ENCODE measurements around the gene JARID2. TPM values are rescaled to one million over a fixed set of nuclear protein-coding genes. Genes with fewer than 3 reads are reported as not detected.

JARID2 gene
- polyA plus RNA-seq, 1 donor, result 13.3 TPM

DNA sequence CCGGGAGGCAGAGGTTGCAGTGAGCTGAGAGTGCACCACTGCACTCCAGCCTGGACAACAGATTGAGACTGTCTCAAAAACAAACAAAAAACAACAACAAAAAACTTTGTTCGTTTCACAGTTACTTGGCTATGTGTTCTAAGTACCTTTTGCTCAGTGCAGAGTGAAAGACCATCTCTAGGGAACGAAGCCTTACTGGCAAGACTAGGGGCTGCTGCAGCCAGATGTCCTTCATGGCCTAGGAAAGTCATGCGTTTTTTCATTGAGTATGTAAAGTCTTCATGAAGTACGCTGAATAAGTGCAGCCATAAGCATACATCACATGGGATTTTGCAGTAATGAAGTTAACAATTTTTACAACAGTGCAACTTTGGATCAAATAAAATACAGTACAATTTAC is 111.1 kb downstream of the JARID2 start:
- no peak for DNase-seq
- no peaks in the 10 kb centered on the region for H3K9me3 ChIP-seq (ENCODE audit: control insufficient read depth, low read depth, low read length)
- no peaks in the 10 kb centered on the region for H3K4me1 ChIP-seq (ENCODE audit: control insufficient read depth, insufficient read depth, low read length)
- H3K36me3 ChIP-seq (ENCODE audit: control insufficient read depth, insufficient read depth, low read length), result no peaks in the 10 kb centered on the region
- H3K27ac ChIP-seq (ENCODE audit: low read length), result no peak overlapping the region
- H3K4me3 ChIP-seq (ENCODE audit: low read length), result no peak overlapping the region
- 100% methylated on average over 1 of the region's 5 CpGs for WGBS (ENCODE audit: insufficient coverage, low lambda C conversion rate)
- H3K27me3 ChIP-seq (ENCODE audit: control insufficient read depth, insufficient read depth, low read length), result no peaks in the 10 kb centered on the region

DNA sequence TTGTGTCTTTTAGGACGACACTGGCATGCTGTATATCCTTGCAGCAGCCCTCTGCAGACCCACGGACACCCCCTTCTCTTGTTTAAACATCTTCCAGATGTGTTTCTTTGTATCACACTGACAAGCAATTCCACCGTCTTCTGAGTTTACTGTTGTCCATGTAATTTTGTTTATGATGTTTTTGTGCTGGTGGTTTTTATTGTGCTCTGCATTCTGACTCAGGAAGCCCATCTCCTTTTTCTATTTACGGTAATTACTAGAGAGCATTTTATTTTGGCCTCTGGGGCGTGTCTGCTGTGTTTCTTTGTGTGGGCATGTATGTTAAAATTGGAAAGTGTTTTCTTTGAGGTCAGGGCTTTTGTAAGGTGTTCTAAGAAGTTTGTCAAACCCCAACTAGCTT is 111.9 kb downstream of the JARID2 start:
- no CpG with 5 or more reads among the region's 5 CpGs for WGBS (ENCODE audit: insufficient coverage, low lambda C conversion rate)
- H3K4me3 ChIP-seq (ENCODE audit: low read length), result no peak overlapping the region

DNA sequence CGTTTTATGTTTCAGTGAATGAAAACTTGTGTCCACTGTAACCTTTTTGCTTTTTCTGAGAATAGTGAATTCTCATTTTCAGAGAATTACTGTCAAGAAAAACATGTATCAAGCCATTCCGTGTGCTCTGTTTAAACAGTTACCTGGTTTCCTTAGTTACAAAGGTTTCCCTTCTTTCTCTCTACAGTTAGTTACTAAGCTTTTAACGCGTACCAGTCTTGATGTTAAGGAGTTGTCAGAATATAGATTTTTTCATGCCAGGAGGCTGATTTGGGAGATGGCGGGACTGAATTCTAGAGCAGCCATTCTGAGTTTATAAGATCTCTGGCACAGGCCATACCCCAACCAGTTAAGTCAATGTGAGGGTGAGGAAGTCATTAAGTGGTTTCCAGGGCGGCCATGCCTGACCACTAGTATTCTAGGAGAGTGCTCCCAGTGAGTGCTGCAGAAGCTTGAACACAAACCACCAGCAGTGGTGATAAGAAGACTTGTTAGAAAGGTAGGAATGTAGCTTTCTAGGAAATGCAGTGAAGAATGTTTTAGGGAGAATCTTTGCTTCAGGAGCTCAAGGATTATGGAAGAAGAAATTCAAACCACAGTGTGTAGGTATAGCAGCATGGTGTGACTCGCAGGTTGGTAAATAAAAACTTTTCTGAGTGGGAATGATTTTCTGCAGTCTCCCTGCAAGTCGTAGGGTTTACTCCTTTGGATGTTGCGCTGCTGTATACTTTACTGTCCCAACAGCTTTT is 112.9 kb downstream of the JARID2 start:
- H3K27me3 ChIP-seq (ENCODE audit: control insufficient read depth, insufficient read depth, low read length), result no peaks in the 10 kb centered on the region
- no peak overlapping the region for H3K4me3 ChIP-seq (ENCODE audit: low read length)
- H3K36me3 ChIP-seq (ENCODE audit: control insufficient read depth, insufficient read depth, low read length), result no peaks in the 10 kb centered on the region
- 83% methylated on average over 2 of the region's 9 CpGs for WGBS (ENCODE audit: insufficient coverage, low lambda C conversion rate)
- no peaks in the 10 kb centered on the region for H3K9me3 ChIP-seq (ENCODE audit: control insufficient read depth, low read depth, low read length)
- DNase-seq, result no peak
- H3K4me1 ChIP-seq (ENCODE audit: control insufficient read depth, insufficient read depth, low read length), result peaks cover 4% of the 10 kb centered on the region
- H3K27ac ChIP-seq (ENCODE audit: low read length), result no peak overlapping the region

More for the DNA sequence above, 111.9 kb downstream of the JARID2 start:
- Histone ChIP-seq H3K36me3 (ENCODE audit: control insufficient read depth, insufficient read depth, low read length) (no peaks in the 10 kb centered on the region), H3K27ac (ENCODE audit: low read length) (no peak overlapping the region), H3K27me3 (ENCODE audit: control insufficient read depth, insufficient read depth, low read length) (no peaks in the 10 kb centered on the region), H3K4me1 (ENCODE audit: control insufficient read depth, insufficient read depth, low read length) (peaks cover 4% of the 10 kb centered on the region), H3K9me3 (ENCODE audit: control insufficient read depth, low read depth, low read length) (no peaks in the 10 kb centered on the region)
- DNase-seq, result no peak

DNA sequence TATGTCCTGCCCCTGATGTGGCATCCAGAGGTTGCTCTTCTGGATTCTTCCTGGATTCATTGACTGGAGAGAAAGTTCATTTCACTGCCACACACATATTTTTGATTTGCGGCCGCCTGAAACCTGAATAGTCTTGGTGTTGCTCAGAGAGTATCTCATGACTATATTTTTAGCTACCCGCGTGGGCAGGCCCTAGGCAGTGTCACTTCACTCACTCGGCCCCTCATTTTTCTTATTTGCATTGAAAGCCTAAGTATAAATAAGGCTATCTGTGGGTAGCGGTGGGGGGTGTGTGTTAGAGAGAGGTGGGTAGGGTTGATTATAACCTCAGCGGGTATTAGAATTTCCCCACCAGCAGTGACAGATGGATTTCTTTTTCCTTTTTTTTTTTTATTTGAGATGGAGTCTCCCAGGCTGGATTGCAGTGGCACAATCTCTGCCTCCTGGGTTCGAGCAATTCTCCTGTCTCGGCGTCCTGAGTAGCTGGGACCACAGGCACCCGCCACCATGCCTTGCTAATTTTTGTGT is 113.5 kb downstream of the JARID2 start:
- Histone ChIP-seq H3K4me3 (ENCODE audit: low read length) (no peak overlapping the region), H3K27ac (ENCODE audit: low read length) (no peak overlapping the region), H3K36me3 (ENCODE audit: control insufficient read depth, insufficient read depth, low read length) (no peaks in the 10 kb centered on the region), H3K4me1 (ENCODE audit: control insufficient read depth, insufficient read depth, low read length) (peaks cover 7% of the 10 kb centered on the region), H3K27me3 (ENCODE audit: control insufficient read depth, insufficient read depth, low read length) (no peaks in the 10 kb centered on the region), H3K9me3 (ENCODE audit: control insufficient read depth, low read depth, low read length) (no peaks in the 10 kb centered on the region)
- no CpG with 5 or more reads among the region's 11 CpGs for WGBS (ENCODE audit: insufficient coverage, low lambda C conversion rate)
- no peak for DNase-seq

DNA sequence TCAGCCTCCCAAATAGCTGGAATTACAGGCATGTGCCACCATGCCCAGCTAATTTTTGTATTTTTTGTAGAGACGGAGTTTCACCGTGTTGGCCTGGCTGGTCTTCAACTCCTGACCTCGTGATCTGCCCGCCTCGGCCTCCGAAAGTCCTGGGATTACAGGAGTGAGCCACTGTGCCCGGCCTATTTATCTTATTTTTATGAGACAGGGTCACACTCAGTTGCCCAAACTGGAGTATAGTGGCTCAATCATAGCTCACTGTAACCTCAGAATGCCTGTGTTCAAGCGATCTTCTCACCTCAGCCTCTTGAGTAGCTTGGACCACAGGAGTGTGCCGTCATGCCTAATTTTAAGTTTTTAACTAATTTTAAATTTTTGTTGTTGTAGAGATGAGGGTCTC is 114.4 kb downstream of the JARID2 start:
- Histone ChIP-seq H3K27me3 (ENCODE audit: control insufficient read depth, insufficient read depth, low read length) (no peaks in the 10 kb centered on the region), H3K27ac (ENCODE audit: low read length) (no peak overlapping the region), H3K4me3 (ENCODE audit: low read length) (no peak overlapping the region), H3K36me3 (ENCODE audit: control insufficient read depth, insufficient read depth, low read length) (no peaks in the 10 kb centered on the region), H3K4me1 (ENCODE audit: control insufficient read depth, insufficient read depth, low read length) (peaks cover 7% of the 10 kb centered on the region), H3K9me3 (ENCODE audit: control insufficient read depth, low read depth, low read length) (no peaks in the 10 kb centered on the region)
- WGBS (ENCODE audit: insufficient coverage, low lambda C conversion rate), result no CpG with 5 or more reads among the region's 9 CpGs
- DNase-seq, result no peak

DNA sequence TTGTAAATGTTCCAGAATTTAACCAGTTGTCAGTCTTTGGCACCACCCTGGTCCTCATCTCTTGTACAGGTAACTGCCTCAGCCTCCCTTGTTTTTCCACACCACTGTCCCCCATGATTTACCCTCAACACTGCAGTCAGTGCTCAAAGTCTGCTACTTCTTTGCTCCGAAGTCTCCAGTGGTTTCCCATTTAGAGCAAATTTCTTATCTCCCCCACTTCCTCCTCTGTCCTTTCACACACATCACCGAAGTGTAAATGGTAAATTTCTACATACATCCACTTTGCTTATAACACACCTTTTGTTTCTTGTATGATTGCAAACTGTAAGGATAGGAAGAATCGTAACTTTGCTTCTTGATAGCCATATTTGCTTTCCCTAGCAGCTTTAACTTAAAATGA is 115.3 kb downstream of the JARID2 start:
- Histone ChIP-seq H3K4me1 (ENCODE audit: control insufficient read depth, insufficient read depth, low read length) (peaks cover 7% of the 10 kb centered on the region), H3K27ac (ENCODE audit: low read length) (no peak overlapping the region), H3K36me3 (ENCODE audit: control insufficient read depth, insufficient read depth, low read length) (no peaks in the 10 kb centered on the region), H3K4me3 (ENCODE audit: low read length) (no peak overlapping the region), H3K27me3 (ENCODE audit: control insufficient read depth, insufficient read depth, low read length) (no peaks in the 10 kb centered on the region), H3K9me3 (ENCODE audit: control insufficient read depth, low read depth, low read length) (no peaks in the 10 kb centered on the region)
- WGBS (ENCODE audit: insufficient coverage, low lambda C conversion rate), result 100% methylated on average over 2 of the region's 3 CpGs
- DNase-seq, result no peak

DNA sequence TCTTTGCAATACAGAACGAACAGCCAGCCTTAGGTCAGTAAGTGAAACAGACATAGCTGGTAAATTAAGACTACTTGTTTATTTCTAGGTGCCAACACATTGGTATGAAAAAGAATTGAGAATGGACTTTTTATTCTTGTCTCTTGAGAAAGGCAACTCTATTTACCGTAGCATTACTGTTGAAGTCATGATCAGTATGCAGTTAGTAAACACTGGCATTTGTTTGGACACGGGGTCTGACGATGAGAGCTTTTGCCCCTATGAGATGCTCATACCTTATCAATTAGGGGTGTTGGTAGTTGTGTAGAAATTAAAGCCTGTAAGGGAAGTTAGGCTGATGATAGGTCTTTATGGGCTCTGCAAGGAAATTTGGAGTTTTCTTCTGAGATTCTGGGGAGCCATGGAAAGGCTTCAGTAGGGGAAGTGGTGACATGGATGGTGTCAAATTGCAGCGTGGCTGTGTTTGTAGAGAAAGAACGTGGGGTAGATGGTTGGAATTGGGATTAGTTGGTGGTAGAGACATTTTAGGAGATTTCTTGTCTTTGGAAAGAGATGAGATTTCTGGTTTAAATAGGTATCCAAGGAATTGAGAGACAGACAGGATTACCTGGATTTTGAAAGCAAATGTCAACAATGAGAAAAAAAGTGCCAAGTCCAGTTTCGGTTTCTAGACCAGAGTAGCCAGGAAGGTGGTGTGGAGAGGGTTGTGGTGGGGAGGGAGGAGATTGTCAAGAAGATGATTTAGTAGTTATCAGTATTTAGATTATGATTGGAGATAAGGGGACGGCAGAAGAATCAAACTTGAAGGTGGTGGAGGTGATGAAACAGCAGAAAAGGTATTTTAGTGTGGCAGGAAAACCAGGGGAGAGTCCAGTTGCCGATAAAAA is 116.6 kb downstream of the JARID2 start:
- Histone ChIP-seq H3K27ac (ENCODE audit: low read length) (peak overlapping the region; percentile 9), H3K36me3 (ENCODE audit: control insufficient read depth, insufficient read depth, low read length) (no peaks in the 10 kb centered on the region), H3K9me3 (ENCODE audit: control insufficient read depth, low read depth, low read length) (no peaks in the 10 kb centered on the region), H3K4me3 (ENCODE audit: low read length) (no peak overlapping the region), H3K4me1 (ENCODE audit: control insufficient read depth, insufficient read depth, low read length) (peaks cover 7% of the 10 kb centered on the region), H3K27me3 (ENCODE audit: control insufficient read depth, insufficient read depth, low read length) (no peaks in the 10 kb centered on the region)
- 63% methylated on average over 1 of the region's 9 CpGs for WGBS (ENCODE audit: insufficient coverage, low lambda C conversion rate)
- peak in 1 of 2 donors; percentile 54 for DNase-seq

DNA sequence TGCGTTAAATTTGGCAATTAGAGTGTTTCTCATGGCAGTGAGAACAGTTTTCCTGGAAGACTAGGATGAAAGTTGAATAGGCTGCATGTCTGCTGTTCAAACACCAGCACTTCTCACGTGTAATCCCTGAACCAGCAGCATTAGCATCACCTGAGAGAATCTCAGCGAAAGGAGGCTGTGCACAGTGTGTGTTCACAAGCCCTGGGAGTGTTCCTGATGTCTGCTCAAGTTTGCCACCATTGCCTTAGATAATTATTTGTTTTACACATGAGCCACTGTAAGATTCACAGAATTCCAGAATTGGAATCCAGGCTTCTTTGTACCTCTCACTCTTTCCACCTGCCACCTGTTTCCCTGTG is 117.3 kb downstream of the JARID2 start:
- WGBS (ENCODE audit: insufficient coverage, low lambda C conversion rate), result 100% methylated on average over 1 of the region's 3 CpGs
- Histone ChIP-seq H3K36me3 (ENCODE audit: control insufficient read depth, insufficient read depth, low read length) (no peaks in the 10 kb centered on the region), H3K27me3 (ENCODE audit: control insufficient read depth, insufficient read depth, low read length) (no peaks in the 10 kb centered on the region), H3K9me3 (ENCODE audit: control insufficient read depth, low read depth, low read length) (no peaks in the 10 kb centered on the region), H3K4me1 (ENCODE audit: control insufficient read depth, insufficient read depth, low read length) (peaks cover 7% of the 10 kb centered on the region), H3K4me3 (ENCODE audit: low read length) (no peak overlapping the region), H3K27ac (ENCODE audit: low read length) (peak overlapping the region; percentile 9)
- DNase-seq, result no peak

DNA sequence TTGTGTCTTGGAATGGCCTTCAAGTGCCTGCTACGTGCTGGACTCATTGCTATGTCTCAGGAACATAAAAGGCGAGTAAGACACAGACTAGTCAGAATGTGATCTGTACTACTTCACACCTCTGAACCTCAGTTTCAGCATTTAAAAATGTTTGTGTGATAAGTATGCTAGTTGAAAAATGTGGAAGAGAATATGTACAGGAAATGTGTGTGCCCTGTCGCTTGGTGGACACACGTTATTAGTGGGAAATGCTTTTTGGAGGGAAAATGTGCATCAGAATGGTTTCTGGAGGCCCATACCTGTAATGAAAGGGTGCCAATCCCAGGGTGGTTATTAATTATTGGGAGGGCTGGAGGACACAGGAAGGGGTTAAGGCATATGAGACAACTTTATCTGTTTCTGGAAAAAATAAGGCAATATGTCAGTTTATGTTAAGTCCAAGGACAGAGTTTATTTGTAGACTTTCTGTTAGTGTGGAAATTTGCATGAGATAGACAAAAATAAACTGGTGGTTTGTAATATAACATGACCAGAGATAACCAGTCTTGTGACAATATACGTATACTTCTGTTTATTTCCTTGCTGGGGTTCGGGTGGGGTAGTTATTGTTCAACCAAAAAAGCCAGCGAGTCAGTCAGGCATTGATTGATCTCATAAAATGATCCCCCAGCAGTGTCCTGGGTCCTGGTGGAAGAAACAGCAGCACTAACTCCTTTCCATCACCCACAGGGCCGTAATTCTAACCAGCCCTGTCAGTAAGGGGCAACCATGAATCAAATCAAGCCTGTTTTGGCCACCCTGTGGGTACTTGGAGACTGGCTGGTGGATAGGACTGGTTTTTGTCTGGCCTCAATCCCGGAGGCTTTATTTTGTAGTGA is 117.9 kb downstream of the JARID2 start:
- 95% methylated on average over 4 of the region's 9 CpGs for WGBS (ENCODE audit: insufficient coverage, low lambda C conversion rate)
- Histone ChIP-seq H3K4me3 (ENCODE audit: low read length) (no peak overlapping the region), H3K36me3 (ENCODE audit: control insufficient read depth, insufficient read depth, low read length) (no peaks in the 10 kb centered on the region), H3K27ac (ENCODE audit: low read length) (peak overlapping the region; percentile 9), H3K4me1 (ENCODE audit: control insufficient read depth, insufficient read depth, low read length) (peaks cover 7% of the 10 kb centered on the region), H3K9me3 (ENCODE audit: control insufficient read depth, low read depth, low read length) (no peaks in the 10 kb centered on the region), H3K27me3 (ENCODE audit: control insufficient read depth, insufficient read depth, low read length) (no peaks in the 10 kb centered on the region)
- DNase-seq, result peak in 1 of 2 donors; percentile 27
